T-helper 1 cell treated with Interleukin-12 subunit alpha and Interleukin-12 subunit beta and Interleukin-4 antibody, amounts not matched to agents 30 μg/mL and 1 μg/mL, for 36 hours (primary cell): ENCODE data around the gene CACNA1H.

Experiments used
- H3K27ac Mint-ChIP-seq: one replicate; pipeline ENCODE4 v1.8.0; 2021; ENCODE audit warnings: mild to moderate bottlenecking, mixed read lengths
- H3K27me3 Mint-ChIP-seq: one replicate; pipeline ENCODE4 v1.8.0; 2021; ENCODE audit warnings: low read depth, mixed read lengths
- H3K36me3 Mint-ChIP-seq: one replicate; pipeline ENCODE4 v1.8.0; 2021; ENCODE audit warnings: low read depth, mixed read lengths
- H3K4me1 Mint-ChIP-seq: one replicate; pipeline ENCODE4 v1.8.0; 2021; ENCODE audit warnings: low read depth, mixed read lengths
- H3K4me3 Mint-ChIP-seq: one replicate; pipeline ENCODE4 v1.8.0; 2021; ENCODE audit warnings: mild to moderate bottlenecking, moderate library complexity, mixed read lengths
- H3K9me3 Mint-ChIP-seq: one replicate; pipeline ENCODE4 v1.8.0; 2021; ENCODE audit warnings: mixed read lengths

CACNA1H gene

DNA sequence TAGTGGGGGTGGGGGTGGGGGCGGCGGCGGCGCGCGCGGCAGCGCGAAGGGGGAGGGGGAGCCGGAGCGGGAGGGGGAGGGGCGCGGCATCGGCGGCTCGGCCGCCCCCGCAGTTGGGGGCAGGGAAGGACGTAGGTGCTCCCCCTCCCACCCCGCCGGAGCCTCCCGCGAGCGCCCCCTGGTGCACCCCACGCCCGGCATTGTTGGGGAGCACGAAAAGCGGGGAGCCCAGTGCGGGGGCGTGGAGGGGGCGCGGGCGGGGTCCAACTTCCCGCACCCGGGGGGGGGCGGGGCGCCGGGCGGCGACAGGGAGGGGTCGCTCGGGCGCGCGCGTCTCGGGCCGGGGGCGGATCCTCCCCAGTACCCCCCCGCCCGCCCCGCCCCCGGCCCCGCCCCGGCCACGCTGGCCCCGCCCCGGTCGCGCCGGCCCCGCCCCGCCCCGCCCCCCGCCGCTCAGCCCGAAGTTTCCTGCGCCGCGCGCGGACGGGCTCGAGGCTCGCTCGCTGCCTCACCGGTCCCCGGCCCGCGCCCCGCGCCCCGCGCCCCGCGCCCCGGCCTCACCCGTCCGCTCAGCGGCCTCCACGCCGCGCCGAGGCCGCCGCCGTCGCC lies at the start of gene CACNA1H:
Gene CACNA1H (plus strand): TSS at position 456 of the 609 bp plus-strand sequence. CDS start 632 bp downstream, outside the sequence.
- no peak within 1 kb of the TSS for H3K27ac Mint-ChIP-seq
- no peaks in the 10 kb centered on the region for H3K9me3 Mint-ChIP-seq

DNA sequence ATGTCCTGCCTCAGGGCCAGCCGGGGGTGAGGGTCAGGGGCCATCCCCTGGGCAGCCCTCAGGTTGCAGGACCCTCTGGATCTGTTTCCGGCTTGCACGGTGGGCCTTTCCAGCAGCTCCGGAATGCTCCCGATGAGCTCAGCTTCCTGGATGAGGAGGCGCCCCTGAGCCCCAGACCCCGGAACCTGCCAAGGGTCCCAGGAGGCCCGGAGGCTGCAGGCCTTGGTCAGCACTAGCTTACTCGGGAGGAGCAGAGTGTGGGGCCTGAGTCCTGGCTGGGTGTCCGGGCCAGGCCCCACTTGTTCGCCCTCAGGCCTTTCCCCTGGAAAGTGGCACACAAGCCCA lies 49.3 kb upstream of the CACNA1H start:
- H3K4me3 Mint-ChIP-seq, result no peak overlapping the region
- no peaks in the 10 kb centered on the region for H3K4me1 Mint-ChIP-seq
- H3K9me3 Mint-ChIP-seq, result no peaks in the 10 kb centered on the region
- H3K27ac Mint-ChIP-seq, result no peak overlapping the region
- no peaks in the 10 kb centered on the region for H3K27me3 Mint-ChIP-seq
- H3K36me3 Mint-ChIP-seq, result no peaks in the 10 kb centered on the region

More for the DNA sequence above, at the start of gene CACNA1H:
- no peaks in the 10 kb centered on the region for H3K36me3 Mint-ChIP-seq
- no peaks in the 10 kb centered on the region for H3K4me1 Mint-ChIP-seq
- H3K27me3 Mint-ChIP-seq, result peaks cover 17% of the 10 kb centered on the region
- peak within 1 kb of the TSS; percentile 28 for H3K4me3 Mint-ChIP-seq

DNA sequence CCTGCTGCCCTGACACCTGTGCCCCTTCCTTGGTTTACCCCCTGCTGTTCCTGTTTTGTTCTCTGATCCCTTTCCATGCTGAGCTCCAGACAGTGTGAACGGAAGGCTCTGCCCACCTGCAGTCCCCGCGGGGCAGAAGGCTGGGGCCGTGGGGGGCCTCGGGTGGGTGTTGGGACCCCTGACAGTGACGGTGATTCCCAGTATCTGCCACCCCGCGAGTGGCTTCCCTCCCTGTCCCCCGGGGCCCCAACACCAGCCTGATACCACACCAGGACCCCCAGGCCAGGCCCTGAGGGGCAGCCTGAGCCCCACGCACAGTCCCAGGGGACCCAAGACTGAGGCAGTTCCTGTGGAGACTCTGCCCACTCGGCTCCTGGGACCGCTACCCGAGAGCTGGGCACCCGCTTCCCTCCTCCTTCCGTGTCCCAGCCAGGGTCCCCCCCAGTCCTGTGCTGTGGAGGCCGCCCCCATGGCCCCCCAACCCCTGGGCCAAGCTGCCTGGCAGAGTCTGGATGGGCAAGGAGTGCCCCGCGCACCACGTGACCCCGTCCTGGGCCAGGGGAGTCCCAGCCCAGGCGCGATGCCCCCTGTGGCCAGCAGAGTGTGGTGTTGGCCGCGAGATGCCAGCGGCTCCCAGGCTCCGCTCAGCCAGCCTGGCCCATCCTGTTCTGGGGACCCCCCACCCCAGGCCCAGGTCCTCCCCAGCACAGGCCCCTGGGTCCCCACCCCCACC lies 46.9 kb upstream of the CACNA1H start:
- no peaks in the 10 kb centered on the region for H3K36me3 Mint-ChIP-seq
- H3K27ac Mint-ChIP-seq, result no peak overlapping the region
- H3K27me3 Mint-ChIP-seq, result no peaks in the 10 kb centered on the region
- H3K9me3 Mint-ChIP-seq, result no peaks in the 10 kb centered on the region
- H3K4me3 Mint-ChIP-seq, result no peak overlapping the region
- H3K4me1 Mint-ChIP-seq, result no peaks in the 10 kb centered on the region

DNA sequence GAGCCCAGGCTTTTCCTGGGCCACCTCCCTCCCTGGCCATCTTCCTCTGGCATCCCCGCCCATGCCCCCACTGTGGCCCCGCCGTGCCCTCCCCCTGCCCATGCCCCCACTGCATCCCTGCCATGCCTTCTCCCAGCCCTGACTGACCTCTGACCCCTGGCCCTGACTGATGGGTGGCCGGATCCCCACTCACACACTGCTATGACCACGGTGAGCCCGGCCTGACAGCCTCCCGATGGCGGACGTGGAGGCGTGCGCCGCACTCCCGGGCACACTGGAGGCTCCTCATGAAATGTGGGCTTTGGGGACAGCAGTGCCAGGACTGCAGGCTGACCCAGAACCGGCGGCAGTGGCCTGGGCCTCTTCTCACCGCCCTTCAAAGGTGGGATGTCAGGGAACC lies 46.2 kb upstream of the CACNA1H start:
- Mint-ChIP-seq H3K4me3 (no peak overlapping the region), H3K36me3 (no peaks in the 10 kb centered on the region), H3K27ac (no peak overlapping the region), H3K27me3 (no peaks in the 10 kb centered on the region), H3K4me1 (no peaks in the 10 kb centered on the region), H3K9me3 (no peaks in the 10 kb centered on the region)

DNA sequence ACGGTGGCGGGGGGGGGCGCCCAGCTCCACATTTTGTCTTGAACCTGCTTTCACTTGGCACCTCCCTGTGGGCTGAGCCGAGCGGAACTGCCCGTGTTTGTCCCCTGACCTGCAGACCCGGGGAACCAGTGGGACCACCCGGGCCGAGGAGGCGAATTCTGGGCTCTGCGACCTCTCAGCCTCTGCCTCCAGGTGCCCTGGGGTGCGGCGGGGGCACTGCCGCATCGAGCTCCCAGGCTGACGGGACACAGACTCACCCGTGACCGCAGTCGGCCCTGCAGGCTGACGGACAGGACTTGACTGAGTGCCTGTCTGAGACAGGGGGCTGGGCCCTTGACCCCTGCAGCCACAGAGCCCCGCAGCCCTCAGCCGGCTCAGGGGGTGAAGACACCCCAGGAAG lies 45.8 kb upstream of the CACNA1H start:
- no peak overlapping the region for H3K4me3 Mint-ChIP-seq
- H3K9me3 Mint-ChIP-seq, result no peaks in the 10 kb centered on the region
- H3K36me3 Mint-ChIP-seq, result no peaks in the 10 kb centered on the region
- no peaks in the 10 kb centered on the region for H3K27me3 Mint-ChIP-seq
- H3K4me1 Mint-ChIP-seq, result no peaks in the 10 kb centered on the region
- no peak overlapping the region for H3K27ac Mint-ChIP-seq

DNA sequence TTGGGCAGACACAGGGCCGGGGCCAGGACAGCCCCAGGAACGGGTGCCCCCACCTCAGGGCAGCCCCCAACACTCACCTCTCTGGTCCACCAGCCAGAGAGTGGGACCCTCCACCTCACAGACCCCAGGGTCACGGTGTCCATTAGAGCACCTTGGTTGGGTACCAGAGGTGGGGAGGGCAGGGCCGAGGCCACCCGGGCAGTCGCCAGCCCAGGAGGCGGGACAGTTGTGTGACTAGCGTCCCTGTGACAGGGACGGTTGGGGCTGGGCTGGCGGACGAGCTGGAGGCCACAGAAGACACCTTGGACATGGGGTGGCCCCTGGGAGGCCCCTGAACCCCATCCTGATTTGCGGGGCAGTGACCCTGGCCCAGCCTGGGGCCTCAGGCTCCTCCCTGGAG lies 45.2 kb upstream of the CACNA1H start:
- H3K36me3 Mint-ChIP-seq, result no peaks in the 10 kb centered on the region
- no peak overlapping the region for H3K27ac Mint-ChIP-seq
- H3K4me3 Mint-ChIP-seq, result no peak overlapping the region
- H3K9me3 Mint-ChIP-seq, result no peaks in the 10 kb centered on the region
- H3K27me3 Mint-ChIP-seq, result no peaks in the 10 kb centered on the region
- H3K4me1 Mint-ChIP-seq, result no peaks in the 10 kb centered on the region

DNA sequence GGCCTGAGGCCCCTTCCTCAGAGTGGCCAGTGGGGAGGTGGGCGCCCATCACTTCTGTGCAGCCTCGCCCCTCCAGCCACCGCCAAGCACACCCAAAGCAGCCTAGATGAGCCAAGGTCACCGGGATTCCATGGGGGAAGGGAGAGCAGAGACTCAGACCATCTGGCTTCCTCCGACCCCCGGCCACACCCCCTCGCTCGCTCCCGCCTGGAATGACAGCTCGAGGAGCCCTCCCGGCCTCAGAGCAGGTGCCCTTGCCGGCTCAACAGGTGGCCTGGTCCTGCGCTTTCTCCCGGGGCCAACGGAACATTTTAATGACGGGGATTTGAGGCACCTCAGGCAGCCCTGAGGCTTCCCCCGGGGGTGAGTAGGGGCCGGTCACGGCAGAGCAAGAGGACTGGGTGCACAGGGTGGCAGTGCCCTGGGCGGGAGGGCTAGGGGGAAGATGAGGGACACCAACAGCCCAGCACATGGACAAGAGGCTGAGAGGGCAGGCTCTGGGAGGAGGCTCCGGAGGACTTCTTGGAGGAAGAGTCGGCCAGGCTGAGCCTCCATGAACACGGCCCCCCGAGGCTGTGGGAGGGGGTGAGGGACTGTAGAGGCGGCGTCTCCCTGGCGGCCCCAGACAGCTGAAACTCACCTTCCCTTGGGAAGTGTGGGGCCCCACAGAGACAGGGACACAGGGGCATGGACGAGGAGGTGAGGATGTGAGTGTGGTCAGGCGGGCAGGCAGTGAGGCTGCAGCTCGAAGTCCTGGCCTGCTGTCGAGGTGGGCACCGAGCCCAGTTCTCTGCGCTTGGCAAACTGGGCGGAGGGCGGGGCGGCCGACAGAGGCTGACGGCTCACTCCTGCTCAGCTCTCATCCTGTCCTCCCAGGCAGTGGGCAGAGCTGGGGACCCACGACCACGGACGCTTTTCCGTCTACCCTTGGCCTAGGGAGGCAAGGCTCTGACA lies 44.3 kb upstream of the CACNA1H start:
- no peaks in the 10 kb centered on the region for H3K4me1 Mint-ChIP-seq
- H3K27me3 Mint-ChIP-seq, result no peaks in the 10 kb centered on the region
- H3K4me3 Mint-ChIP-seq, result no peak overlapping the region
- no peaks in the 10 kb centered on the region for H3K9me3 Mint-ChIP-seq
- H3K27ac Mint-ChIP-seq, result no peak overlapping the region
- no peaks in the 10 kb centered on the region for H3K36me3 Mint-ChIP-seq

DNA sequence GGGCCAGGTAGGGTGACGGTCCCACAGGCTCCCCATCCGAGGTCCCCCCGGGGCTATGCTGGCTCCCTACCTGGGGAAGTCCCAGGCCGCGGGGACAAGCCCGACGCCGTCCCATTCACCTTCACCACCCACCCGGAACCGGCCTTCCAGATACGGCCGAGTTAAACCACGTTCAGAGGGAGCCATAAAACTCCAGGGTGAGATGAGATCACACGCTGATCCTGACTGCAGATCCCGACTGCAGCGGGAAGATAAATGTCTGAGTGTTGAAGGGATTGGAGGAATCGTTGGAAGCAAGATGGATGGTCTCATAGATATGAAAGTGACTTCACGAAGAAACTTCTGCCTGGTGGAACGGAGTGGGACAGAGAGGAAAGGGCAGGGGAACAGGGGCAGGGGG lies 43.3 kb upstream of the CACNA1H start:
- no peaks in the 10 kb centered on the region for H3K4me1 Mint-ChIP-seq
- H3K27ac Mint-ChIP-seq, result peak overlapping the region; percentile 74

DNA sequence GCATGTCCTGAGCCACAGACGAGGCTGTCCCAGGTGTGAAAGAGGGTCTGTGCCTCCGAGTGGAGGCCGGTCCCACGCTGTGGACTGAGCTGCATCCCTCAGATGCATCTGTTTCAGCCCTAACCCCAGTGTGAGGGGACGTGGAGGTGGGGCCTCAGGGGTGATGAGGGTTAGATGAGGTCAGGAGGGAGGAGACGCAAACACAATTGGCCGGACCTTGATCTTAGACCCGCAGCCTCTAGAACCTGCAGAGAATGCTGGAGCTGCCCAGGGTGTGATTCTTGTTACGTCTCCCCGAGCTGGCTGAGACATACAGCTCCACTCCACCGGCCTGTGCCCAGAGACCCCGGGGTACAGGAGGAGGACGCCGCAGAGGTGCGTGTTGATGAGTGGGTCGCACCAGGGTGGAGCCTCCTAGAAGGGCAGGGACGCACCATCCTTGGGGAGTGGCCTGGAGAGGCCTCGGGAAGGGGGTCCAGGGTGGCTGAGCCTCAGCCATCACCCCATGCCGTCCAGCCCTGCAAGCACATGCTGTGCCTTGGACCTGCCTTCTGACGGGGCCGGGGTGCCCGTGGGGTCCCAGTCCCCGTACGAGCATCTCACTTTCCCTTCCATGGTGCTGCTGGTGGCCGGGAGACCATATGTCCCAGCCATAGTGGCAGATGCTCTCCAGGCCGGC lies 40.3 kb upstream of the CACNA1H start:
- no peaks in the 10 kb centered on the region for H3K27me3 Mint-ChIP-seq
- no peaks in the 10 kb centered on the region for H3K9me3 Mint-ChIP-seq
- no peaks in the 10 kb centered on the region for H3K4me1 Mint-ChIP-seq
- no peak overlapping the region for H3K4me3 Mint-ChIP-seq
- H3K27ac Mint-ChIP-seq, result no peak overlapping the region
- no peaks in the 10 kb centered on the region for H3K36me3 Mint-ChIP-seq

More for the DNA sequence above, 43.3 kb upstream of the CACNA1H start:
- no peaks in the 10 kb centered on the region for H3K9me3 Mint-ChIP-seq
- H3K27me3 Mint-ChIP-seq, result no peaks in the 10 kb centered on the region
- no peaks in the 10 kb centered on the region for H3K36me3 Mint-ChIP-seq
- H3K4me3 Mint-ChIP-seq, result no peak overlapping the region

DNA sequence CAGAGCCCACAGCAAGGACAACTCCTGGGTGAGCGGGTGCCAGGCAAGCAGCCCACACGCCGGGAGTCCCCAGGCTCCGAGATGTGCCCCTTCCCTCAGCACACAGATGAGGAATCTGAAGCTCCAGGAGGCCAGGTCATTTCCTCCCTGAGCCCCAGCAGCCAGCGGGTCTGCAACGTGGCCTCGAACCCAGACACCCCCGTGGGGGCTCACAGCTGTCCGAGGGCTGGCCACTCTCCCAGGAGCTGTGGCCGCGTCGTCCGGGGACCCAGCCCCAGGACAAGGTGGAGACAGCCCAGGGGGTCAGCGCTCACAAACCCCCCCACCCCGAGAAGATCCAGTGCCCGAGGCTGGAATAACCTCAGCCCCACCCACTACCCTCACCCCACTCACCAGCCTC lies 39.4 kb upstream of the CACNA1H start:
- H3K27me3 Mint-ChIP-seq, result no peaks in the 10 kb centered on the region
- no peaks in the 10 kb centered on the region for H3K4me1 Mint-ChIP-seq
- no peaks in the 10 kb centered on the region for H3K9me3 Mint-ChIP-seq
- H3K36me3 Mint-ChIP-seq, result no peaks in the 10 kb centered on the region
- no peak overlapping the region for H3K27ac Mint-ChIP-seq
- H3K4me3 Mint-ChIP-seq, result no peak overlapping the region

DNA sequence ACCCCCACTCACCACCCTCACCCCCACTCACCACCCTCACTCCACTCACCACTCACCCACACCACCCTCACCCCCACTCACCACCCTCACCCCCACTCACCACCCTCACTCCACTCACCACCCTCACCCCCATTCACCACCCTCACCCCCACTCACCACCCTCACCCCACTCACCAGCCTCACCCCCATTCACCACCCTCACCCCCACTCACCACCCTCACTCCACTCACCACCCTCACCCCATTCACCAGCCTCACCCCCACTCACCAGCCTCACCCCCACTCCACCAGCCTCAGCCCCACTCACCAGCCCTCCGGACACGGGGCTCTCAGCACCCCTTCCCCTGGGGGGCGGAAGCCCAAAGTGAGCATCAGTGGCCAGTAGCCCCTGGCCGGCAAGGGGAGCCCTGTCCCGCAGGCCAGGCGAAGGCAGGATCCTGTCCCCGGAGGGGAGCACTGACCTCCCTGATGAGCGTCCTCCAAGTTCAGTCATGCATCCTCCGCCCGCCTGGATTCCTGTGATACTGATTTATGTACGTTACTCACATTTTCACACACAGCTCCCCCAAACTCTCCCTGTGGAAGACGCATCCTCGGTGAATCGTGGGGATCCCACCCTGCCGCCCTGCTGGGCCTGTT lies 38.9 kb upstream of the CACNA1H start:
- Mint-ChIP-seq H3K27ac (no peak overlapping the region), H3K4me3 (no peak overlapping the region), H3K36me3 (no peaks in the 10 kb centered on the region), H3K27me3 (no peaks in the 10 kb centered on the region), H3K4me1 (no peaks in the 10 kb centered on the region), H3K9me3 (no peaks in the 10 kb centered on the region)

DNA sequence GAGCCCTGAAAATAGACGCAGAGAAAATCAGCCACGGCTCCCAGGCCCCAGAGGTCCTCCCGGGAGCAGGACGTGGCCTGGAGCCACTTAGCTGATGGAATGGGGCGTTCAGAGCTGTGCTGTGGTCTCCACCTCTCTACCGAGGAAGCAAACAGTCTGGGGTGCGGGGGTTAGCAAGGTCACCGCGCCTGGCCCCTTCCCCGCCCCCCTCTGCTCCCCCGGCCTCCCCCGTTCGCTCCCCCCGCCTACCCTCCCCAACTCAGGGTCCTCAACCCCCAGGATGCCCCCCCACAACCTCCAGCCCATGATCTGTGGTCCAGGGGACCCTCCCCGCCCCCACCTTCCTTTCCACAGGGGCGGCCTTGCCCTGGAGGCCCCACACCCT lies 36.2 kb upstream of the CACNA1H start:
- Mint-ChIP-seq H3K4me3 (no peak overlapping the region), H3K27ac (no peak overlapping the region), H3K9me3 (no peaks in the 10 kb centered on the region), H3K4me1 (no peaks in the 10 kb centered on the region), H3K27me3 (no peaks in the 10 kb centered on the region), H3K36me3 (no peaks in the 10 kb centered on the region)

DNA sequence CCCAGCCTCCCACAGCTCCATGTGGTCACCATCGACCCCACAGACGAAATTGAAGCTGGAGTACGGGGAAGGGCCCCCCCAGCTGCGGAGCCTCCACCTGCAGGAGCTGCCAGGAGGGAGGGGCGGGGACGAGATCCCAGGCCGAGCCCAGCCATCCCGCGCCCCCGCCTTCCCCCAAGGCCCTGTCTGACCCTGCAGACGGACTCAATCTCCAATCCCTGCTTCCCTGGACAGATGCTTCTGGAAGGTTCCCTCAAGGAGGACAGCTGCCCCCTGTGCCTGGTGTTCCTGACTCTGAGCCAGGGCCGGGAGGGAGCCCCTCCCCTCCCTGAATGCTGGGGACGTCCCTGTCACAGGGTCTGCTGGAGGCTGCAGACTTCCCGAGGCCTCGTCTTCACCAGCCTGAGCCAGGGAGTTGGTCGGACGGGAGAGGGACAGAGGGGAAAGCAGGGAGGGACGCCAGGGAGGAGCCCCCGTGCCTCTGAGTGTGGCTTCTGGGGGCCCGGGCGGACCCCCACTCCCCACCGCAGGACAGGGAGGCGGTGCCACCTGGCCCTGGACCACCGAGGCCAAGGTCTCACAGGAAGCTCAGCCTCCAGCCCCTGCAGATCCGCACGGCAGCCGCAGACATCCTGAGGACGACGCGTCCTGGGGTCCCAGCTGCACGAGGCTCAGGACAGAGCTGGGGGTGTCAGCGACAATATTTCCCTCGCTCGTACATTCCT lies 35.6 kb upstream of the CACNA1H start:
- Mint-ChIP-seq H3K27me3 (no peaks in the 10 kb centered on the region), H3K4me1 (no peaks in the 10 kb centered on the region), H3K4me3 (no peak overlapping the region), H3K27ac (no peak overlapping the region), H3K9me3 (no peaks in the 10 kb centered on the region), H3K36me3 (no peaks in the 10 kb centered on the region)
